HEK293T (cell line): ENCODE results near the gene CADPS.
A peak's percentile ranks its signal among the peaks of the same experiment; 100 is the strongest.

Source experiments
- CTCF ChIA-PET: fragments of 350-600 bp; formaldehyde crosslinking; extraction: SDS; loops from one replicate; lab custom pipeline; 2021; ENCODE audit warnings: antibody characterized with exemption, inconsistent platforms; lab: Yijun Ruan, JAX
- POLR2A ChIA-PET: fragments of 350-600 bp; formaldehyde crosslinking; extraction: SDS; loops from one replicate; lab custom pipeline; 2020; ENCODE audit warnings: antibody characterized with exemption, inconsistent platforms; lab: Yijun Ruan, JAX
- DNase-seq: peaks from one replicate; pipeline ENCODE4 v3.0.0; 2012; ENCODE audit warnings: mixed read lengths; ENCODE audit errors: extremely low spot score
- ARNT ChIP-seq: fragments of 450-650 bp; IDR thresholded peaks from 2 replicates; pipeline ENCODE4 v1.6.1; 2017; ENCODE audit warnings: mild to moderate bottlenecking
- BHLHE40 ChIP-seq: fragments of 450-650 bp; IDR thresholded peaks from 2 replicates; pipeline ENCODE4 v1.6.1; 2016; ENCODE audit warnings: mild to moderate bottlenecking, moderate library complexity, borderline replicate concordance
- CTBP1 ChIP-seq: fragments of 450-650 bp; IDR thresholded peaks from 2 replicates; pipeline ENCODE4 v1.6.1; 2016; ENCODE audit warnings: borderline replicate concordance
- ELF4 ChIP-seq: fragments of 450-650 bp; IDR thresholded peaks from 2 replicates; pipeline ENCODE4 v1.6.1; 2017; ENCODE audit warnings: antibody characterized with exemption
- FOXA1 ChIP-seq: fragments of 450-650 bp; IDR thresholded peaks from 2 replicates; pipeline ENCODE4 v1.6.1; 2016; ENCODE audit warnings: mild to moderate bottlenecking
- FOXK2 ChIP-seq: fragments of 450-650 bp; IDR thresholded peaks from 2 replicates; pipeline ENCODE4 v1.6.1; 2016; ENCODE audit warnings: mild to moderate bottlenecking
- FOXM1 ChIP-seq: fragments of 450-650 bp; IDR thresholded peaks from 2 replicates; pipeline ENCODE4 v1.6.1; 2017; ENCODE audit warnings: mild to moderate bottlenecking, borderline replicate concordance
- HDGF ChIP-seq: fragments of 450-650 bp; IDR thresholded peaks from 2 replicates; pipeline ENCODE4 v1.6.1; 2017; ENCODE audit warnings: antibody characterized with exemption, borderline replicate concordance
- L3MBTL2 ChIP-seq: fragments of 450-650 bp; conservative IDR thresholded peaks from 2 replicates; pipeline ENCODE4 v1.6.1; 2016; ENCODE audit warnings: mild to moderate bottlenecking
- LEF1 ChIP-seq: fragments of 450-650 bp; IDR thresholded peaks from 2 replicates; pipeline ENCODE4 v1.6.1; 2017; ENCODE audit warnings: mild to moderate bottlenecking, borderline replicate concordance
- NFRKB ChIP-seq: fragments of 450-650 bp; IDR thresholded peaks from 2 replicates; pipeline ENCODE4 v1.6.1; 2016; ENCODE audit warnings: mild to moderate bottlenecking, moderate library complexity
- SP1 ChIP-seq: fragments of 450-650 bp; IDR thresholded peaks from 2 replicates; pipeline ENCODE4 v1.6.1; 2017
- SUZ12 ChIP-seq: fragments of 450-650 bp; IDR thresholded peaks from 2 replicates; pipeline ENCODE4 v1.6.1; 2016; ENCODE audit warnings: mild to moderate bottlenecking
- TARDBP ChIP-seq: fragments of 450-650 bp; IDR thresholded peaks from 2 replicates; pipeline ENCODE4 v1.6.1; 2016
- ZNF384 ChIP-seq: fragments of 450-650 bp; IDR thresholded peaks from 2 replicates; pipeline ENCODE4 v1.6.1; 2016
- TF ChIP-seq, protein P1 (sequence below): fragments of 450-650 bp; IDR thresholded peaks from 2 replicates; pipeline ENCODE4 v1.6.1; 2016

The CADPS gene

DNA sequence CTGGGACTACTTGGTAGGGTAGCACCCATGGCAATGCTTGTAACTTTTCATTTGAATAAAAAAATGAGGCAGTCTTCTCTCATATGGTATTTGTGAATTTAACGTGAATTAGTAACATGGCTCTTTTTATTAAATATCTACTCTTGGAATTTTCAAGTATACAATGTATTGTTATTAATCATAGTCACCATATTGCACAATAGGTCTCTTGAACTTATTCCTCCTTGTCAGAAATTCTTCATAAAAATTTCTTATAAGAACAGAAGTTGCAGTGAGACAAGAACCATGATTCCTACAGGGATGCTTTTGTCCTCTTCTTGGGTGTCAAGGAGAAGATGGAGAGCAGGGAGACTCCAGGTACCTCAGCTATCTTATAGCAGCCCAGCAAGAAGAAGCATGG lies 298.1 kb downstream of the CADPS start:
- no peak for DNase-seq
- ChIA-PET CTCF (no interaction called here), POLR2A (no interaction called here)
- TF ChIP-seq FOXM1 = no peak
- TF ChIP-seq HDGF = no peak

DNA sequence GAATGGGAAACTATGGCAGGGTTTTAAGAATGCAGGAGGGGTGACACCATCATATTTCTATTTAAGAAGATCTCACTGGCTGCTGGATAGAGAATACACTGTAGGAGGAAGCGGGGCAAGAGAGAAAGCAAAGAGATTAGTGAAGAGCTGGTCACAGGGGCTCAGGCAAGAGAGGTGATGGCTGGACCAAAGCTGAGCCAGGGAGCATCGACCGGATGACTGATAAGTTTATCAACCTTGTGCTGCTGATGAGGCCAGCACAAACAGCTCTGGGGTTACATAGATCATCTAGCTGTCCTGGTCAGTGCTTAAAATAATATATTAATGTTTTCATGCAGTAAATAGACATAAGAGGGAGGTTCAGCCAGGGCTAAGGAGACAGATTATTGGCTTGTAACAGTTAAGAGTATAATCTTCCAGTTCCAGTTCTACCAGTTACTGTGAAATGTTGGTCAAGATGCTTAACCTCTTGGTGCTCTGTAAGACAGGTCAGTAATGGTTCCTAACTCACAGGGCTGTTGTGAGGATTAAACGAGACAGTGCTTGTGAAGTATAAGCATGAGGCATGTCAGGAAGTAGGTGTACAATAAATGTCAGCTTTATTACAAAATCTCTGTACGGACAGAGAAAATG lies 300.8 kb downstream of the CADPS start:
- ChIA-PET POLR2A (no interaction called here), CTCF (interaction anchor here (0.5 to 0.7 kb wide), 3 partner anchors 13 to 621 kb away, joined by 3 to 4 read pairs (median 3); no protein-coding TSS in a partner anchor)
- no peak for DNase-seq
- no peak for TF ChIP-seq CTBP1
- TF ChIP-seq SUZ12 = no peak
- no peak for TF ChIP-seq FOXM1
- TF ChIP-seq SP1 = no peak
- TF ChIP-seq LEF1 = no peak
- TF ChIP-seq ARNT = no peak
- TF ChIP-seq FOXK2 = no peak
- no peak for TF ChIP-seq ZNF384
- TF ChIP-seq L3MBTL2 = no peak
- no peak for TF ChIP-seq FOXA1
- no peak for TF ChIP-seq ELF4
- no peak for TF ChIP-seq NFRKB
- no peak for TF ChIP-seq TARDBP
- TF ChIP-seq BHLHE40 = no peak
- TF ChIP-seq HDGF = no peak
- TF ChIP-seq, protein P1, sequence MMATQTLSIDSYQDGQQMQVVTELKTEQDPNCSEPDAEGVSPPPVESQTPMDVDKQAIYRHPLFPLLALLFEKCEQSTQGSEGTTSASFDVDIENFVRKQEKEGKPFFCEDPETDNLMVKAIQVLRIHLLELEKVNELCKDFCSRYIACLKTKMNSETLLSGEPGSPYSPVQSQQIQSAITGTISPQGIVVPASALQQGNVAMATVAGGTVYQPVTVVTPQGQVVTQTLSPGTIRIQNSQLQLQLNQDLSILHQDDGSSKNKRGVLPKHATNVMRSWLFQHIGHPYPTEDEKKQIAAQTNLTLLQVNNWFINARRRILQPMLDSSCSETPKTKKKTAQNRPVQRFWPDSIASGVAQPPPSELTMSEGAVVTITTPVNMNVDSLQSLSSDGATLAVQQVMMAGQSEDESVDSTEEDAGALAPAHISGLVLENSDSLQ = no peak

DNA sequence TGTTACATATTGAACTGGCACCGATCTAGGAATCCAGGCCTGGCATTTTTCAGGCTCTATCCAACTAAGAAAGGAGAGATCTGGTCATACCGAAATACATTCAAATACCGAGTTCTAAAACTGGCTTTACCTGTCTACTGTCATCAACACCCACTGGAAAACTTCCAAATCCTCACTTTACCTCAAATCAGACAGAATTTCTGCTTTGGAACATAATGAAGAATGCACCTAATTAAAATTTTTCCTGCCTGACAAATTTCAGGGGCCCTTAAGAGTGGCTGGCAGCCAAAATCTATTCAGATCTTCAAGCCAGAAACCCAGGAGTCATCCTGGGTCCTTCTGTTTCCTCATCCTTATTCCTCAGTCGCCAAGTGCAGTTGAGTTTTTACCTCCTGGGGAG lies 303.3 kb downstream of the CADPS start:
- TF ChIP-seq SP1 (no peak), HDGF (no peak), SUZ12 (no peak), CTBP1 (no peak), FOXA1 (no peak), BHLHE40 (no peak), ELF4 (no peak), TARDBP (no peak)
- TF ChIP-seq, protein P1 = no peak
- ChIA-PET CTCF (no interaction called here), POLR2A (no interaction called here)
- DNase-seq = no peak

DNA sequence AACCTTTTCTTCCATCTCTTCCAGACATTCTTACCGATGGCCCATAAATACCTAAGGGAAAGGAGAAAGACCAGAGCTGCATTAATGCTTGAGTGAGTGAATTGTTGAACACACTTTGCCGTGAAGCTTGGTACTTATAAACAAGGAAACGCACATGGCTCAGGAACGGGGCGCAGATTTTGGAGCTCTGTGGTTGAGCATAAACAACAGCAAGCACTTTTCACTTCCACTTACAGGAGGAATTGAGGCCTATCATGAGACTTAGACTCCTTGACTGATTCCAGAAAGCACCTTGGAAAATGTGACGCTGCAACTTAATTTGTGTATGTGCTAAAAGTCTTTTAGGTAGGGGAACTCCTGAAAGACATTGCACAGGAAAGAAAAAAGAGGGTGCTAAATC lies 304.3 kb downstream of the CADPS start:
- no peak for DNase-seq
- TF ChIP-seq BHLHE40 (no peak), ELF4 (no peak), SP1 (no peak)
- TF ChIP-seq, protein P1 = no peak
- CTCF ChIA-PET = no interaction called here
- POLR2A ChIA-PET = no interaction called here

DNA sequence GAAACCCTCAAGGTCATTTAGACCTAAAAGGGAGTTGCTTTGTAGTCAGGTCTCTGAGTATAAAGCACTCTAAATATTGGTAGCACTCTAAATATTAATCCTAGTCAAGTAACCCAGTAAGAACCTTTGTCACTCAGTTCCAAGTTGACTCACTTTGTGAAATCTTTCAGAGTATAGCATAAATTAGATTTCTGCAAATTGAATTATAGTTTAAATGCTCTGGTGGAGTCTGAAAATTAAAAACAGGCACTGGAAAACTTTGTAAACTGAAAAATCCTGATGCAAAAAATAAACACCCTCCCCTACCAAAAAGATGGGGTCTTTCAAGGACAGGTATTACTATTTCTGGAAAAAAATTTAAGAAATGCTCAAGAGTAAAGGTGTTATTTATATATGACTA lies 305.6 kb downstream of the CADPS start:
- no peak for TF ChIP-seq LEF1
- DNase-seq = no peak
- CTCF ChIA-PET = no interaction called here
- POLR2A ChIA-PET = no interaction called here

DNA sequence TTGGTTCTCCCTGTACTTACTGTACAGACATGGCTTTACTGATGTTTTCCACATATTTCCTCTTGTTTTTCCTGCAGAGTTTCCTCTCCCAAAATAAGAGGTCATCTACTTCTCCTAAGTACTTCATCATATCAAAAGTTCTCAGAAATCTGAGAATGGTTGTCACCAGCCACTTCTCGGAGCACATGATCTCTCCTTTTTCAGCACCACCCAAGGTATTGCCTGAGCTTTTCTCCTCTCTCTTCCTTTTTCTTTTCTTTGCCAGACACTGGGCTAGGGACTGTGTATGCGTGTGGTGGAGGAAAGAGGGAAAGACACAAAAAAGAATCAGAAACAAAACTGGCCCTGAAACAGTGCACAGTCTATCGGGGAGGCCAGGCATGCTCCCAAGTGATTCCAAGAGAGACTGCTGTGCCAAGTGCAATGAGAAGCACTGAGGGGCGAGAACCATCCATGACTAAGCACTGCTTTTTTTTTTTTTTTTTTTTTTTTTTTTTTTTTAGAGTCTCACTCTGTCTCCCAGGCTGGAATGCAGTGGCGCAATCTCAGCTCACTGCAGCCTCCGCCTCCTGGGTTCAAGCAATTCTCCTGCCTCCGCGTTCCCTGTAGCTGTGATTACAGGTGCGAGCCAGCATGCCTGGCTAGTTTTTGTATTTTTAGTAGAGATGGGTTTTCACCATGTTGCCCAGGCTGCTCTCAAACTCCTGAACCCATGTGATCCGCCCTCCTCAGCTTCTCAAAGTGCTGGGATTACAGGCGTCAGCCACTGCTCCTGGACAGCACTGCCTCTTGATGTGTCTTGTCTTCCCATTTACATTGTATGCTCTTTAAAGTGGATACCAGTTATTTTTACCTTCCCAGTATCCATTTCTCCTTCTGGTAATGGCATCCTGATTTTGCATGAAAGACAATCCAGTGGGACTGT lies 307.9 kb downstream of the CADPS start:
- ChIA-PET POLR2A (no interaction called here), CTCF (no interaction called here)
- DNase-seq = no peak
- TF ChIP-seq BHLHE40 = no peak
- 0 out of 2 replicates have a peak, but pooled peaks have one; percentile 6 for TF ChIP-seq ZNF384

DNA sequence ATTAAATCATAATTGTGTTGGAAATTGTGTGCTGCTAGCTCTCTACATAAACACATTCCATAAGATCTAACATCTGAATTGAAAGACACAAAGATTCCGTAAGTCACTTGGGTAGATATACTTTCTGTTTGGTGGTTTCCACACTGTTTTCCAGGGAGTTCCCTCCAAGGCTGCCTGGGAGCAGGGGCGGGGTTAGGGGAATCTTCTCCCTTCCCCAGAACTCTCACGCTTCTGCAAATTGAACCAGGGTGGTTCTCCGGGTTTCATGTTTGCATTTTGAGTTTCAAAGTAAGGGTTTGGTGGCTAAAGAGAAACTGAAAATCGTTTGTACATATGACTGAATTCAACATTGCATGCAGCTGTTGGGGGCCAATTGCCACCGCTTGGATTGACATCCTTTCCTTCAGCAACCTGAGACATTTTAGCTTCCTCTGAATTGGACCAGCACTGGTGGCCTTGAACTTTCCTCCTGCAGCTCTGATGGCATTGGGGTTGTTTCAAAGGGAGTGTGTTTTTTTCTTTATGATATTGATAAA lies 309.1 kb downstream of the CADPS start:
- DNase-seq = no peak
- TF ChIP-seq FOXK2 = no peak
- TF ChIP-seq ZNF384 = no peak
- no peak for TF ChIP-seq SP1
- TF ChIP-seq ELF4 = no peak
- no peak for TF ChIP-seq SUZ12
- TF ChIP-seq NFRKB = no peak
- no peak for TF ChIP-seq ARNT
- no peak for TF ChIP-seq HDGF
- TF ChIP-seq, protein P1 = no peak
- no peak for TF ChIP-seq FOXA1
- no peak for TF ChIP-seq L3MBTL2
- no peak for TF ChIP-seq TARDBP
- TF ChIP-seq FOXM1 = no peak
- no peak for TF ChIP-seq BHLHE40
- no peak for TF ChIP-seq LEF1
- TF ChIP-seq CTBP1 = no peak
- ChIA-PET POLR2A (no interaction called here), CTCF (interaction anchor here (0.6 kb wide), 1 partner anchor 31 kb away, joined by 3 read pairs; no protein-coding TSS in a partner anchor)
